HG03354 (cell line): ENCODE data around the gene THG1L.
"Not testable (repeated sequence)": the region's sequence is repeated elsewhere in the genome, so short reads cannot be mapped to it uniquely, and the experiment has no call there.

Source experiments
- ATAC-seq: cut with Tn5 transposase; IDR thresholded peaks from one replicate; pipeline ENCODE4 v1.9.1; 2021; ENCODE audit warnings: mild to moderate bottlenecking; ENCODE audit not compliant: unreplicated experiment, poor library complexity, severe bottlenecking

The THG1L gene

GRCh38 chr5:157731272-157732129, at the start of gene THG1L:
TSS of gene THG1L (plus strand) at chr5:157731420. CDS start at chr5:157731441, 21 bp downstream.
- peak; percentile 96 for ATAC-seq

GRCh38 chr5:157682257-157682656, 49.0 kb upstream of the THG1L start:
- no peak for ATAC-seq

GRCh38 chr5:157686276-157687197, 44.7 kb upstream of the THG1L start:
- ATAC-seq: not testable (repeated sequence)

GRCh38 chr5:157687198-157687554, 44.0 kb upstream of the THG1L start:
- ATAC-seq: no peak

DNA sequence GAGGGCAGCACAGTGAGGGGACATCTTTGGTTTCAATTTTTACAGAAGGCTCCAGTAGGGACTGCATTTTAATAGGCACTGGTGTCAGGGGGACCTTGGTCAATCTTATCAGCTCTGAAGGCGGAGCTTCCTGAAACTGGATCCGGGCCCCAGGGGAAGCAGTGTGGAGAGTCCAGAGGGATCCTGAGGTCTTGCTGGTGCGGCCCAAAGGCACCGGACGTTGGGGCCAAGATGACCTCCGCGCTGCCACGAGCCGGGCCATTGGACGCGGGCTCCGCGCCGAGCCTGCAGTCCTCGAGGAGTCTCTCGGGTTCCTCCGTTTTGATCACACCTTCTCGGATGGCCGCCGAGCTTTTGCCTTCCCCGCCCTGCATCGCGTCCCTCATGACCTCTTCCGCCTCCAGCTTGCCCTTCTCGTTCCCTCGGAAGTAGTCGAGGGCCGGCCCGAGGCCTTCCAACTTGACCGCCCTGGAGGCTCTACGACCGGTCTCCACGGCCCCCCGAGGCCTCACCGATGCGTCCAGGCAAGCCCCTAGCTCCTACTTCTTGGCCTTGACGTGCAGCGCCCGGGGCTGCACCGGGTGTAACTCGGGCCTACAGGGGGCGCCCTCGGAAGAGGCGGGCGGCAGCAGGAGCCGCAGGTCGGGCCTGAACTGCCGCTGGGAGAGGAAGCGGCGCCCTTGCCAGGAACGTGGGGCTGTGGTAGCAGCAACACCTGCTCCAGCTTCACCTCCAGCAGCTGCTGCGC, 41.1 kb upstream of the THG1L start:
- no peak for ATAC-seq

DNA sequence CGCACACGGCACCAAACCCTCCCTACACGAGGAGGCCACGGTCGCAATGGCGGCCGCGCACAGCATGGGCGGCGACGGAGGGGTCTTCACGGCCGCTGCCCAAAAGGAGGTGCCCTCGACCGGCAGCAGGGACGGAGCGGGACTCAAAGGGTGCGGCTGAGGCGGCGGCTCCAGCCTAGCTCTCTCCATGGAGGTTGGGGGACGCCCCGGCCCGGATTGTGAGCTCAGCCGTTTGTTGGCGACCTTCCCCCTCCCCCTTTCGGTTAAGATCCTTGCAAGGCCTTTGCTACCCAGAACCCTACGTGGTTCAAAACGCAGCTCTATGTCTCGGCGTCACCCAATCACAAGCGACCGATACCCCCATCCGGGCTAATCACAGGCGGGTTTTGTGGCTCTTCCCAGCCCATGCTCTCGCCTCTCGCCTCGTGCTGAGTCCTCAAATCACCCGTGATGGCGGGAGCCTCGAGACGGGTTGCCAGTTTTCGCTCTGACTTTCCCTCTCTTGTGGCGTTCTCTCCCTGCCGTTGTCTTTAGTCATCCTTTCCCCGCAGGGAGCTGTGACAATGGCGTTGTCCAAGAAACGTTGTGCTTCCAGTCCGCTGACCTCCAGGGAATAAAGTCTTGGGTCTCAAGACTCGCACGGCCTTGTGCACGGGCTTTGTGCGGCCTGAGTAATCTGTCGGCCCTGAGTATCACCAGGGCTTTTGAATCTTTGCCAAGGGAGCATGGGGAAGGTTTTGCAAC, 40.4 kb upstream of the THG1L start:
- ATAC-seq: no peak

- ATAC-seq: not testable (repeated sequence)
Measured at GRCh38 chr5:157693816-157694215, 37.4 kb upstream of the THG1L start.

DNA sequence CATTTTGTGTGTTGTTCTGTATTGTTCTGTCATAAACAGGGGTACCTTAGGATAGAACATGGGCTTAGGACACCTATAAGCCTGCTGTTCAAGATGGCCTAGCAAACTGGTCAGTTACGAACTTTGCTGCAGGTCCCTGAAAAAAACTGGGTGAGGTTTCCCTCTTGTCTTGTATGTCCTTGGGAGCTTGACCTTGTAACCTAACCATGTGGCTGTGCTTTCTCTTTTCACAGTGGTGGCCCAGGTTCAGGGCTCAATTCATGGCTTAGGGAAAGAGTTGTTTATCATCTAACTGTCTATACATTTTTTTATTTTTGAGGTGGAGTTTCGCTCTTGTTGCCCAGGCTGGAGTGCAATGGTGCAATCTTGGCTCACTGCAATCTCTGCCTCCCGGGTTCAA, 35.1 kb upstream of the THG1L start:
- not testable (repeated sequence) for ATAC-seq

DNA sequence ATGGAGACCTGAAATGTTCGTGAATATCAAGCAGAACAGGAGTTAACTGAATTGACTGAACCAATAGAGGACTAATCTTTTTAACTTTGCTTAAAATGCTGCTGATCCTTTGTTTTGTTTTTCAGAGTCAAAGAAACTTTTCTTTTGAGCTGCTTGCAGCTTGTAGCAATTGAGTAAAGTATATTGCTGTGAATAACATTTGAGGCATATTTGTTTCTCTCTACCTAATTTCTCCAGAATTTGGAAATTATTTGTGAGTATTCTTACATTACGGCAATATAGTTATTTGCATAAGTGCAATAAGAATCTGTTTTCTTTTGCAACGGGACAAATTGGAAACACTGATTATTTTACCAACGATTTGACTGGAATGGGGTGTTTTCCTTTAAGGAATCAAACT, 32.5 kb upstream of the THG1L start:
- not testable (repeated sequence) for ATAC-seq

- no peak for ATAC-seq
Measured at GRCh38 chr5:157703736-157704135, 27.5 kb upstream of the THG1L start.

DNA sequence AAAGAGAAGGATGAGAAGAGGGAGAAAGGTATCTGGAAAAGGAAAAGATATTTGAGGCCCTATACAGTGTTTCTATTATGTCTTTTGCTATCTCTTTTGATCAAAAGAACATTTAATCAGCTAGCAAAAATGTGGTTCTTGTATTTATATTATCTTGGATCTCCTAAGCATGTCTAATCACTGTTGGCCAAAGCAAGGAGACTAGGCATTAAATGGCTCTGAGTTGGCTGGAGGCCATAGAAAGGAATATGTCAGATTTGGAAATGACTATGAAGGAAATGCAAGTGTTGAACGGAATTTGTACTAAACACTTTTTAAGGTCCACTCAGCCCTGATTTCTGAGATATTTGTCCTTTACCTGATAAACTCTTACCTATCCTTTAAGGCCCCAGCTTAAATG, 22.4 kb upstream of the THG1L start:
- no peak for ATAC-seq

DNA sequence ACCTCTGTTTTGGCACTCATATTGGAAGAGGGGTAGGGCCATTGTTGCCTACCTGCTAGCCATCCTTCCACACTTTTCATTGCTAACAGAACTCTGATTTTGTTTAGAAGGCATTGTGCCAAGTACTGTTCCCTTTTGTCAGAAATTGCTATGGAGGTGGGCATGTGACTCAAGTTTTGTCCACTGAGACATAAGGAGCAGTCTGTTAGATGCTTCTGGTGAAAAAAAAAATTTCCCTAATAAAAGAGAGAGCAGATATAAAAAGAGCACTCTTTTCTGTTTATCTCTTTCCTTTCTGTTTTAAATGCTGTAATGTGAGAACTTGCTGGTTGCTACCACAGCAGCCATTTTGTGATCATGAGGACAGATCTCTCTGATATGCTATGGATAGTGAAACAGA, 21.9 kb upstream of the THG1L start:
- ATAC-seq: no peak

- no peak for ATAC-seq
Measured at GRCh38 chr5:157710431-157710830, 20.8 kb upstream of the THG1L start.

GRCh38 chr5:157710882-157711281, 20.3 kb upstream of the THG1L start:
- ATAC-seq: no peak

DNA sequence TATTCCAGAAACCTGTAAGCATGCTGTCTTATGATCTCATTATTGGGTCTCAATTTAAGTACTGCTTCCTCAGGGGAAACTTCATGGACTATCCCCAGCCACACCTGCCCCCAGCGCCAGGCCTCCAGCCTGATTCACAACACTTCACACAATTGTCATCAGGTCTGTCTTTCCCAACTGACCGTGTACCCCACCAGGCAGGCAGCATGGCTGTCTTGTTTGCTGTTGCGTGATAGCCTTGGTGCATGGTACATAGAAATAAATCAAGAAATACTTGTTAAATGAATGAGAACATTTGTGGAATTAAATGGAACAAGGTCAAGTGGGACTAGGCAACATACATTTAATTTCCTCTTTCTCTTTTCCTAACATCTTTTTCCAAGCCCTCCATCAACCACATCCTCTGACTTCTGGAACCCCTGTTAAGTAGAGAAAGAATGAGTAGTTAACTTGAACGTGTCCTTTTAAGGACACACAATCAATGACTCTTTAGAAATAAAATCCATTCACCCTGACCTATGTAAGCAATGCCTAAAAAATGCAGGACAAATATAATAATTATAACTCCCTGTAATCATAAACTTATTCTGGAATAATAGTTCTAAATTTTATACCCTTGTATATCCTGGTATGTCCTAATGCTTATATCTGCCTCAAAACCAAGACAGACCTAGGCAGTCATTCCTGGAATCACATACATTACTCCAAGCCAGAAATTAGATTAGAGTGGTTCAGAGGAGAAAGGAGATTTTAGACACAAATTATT, 17.2 kb upstream of the THG1L start:
- no peak for ATAC-seq

- ATAC-seq: no peak
Measured at GRCh38 chr5:157714596-157714864, 16.7 kb upstream of the THG1L start.

DNA sequence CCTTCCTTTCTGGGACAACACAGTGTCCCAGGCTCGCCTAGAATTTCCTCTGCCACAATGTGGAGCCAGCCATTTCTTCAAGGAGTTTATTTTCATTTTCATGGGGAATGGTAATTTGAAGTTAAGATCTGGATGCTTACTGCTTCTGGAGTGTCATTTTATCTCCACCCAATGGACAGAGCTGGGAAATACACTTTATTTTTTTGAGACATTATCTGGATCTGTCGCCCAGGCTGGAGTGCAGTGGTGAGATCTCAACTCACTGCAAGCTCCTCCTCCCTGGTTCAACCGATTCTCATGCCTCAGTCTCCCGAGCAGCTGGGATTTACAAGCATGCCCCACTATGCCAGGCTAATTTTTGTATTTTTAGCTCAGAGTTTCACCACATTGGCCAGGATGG, 12.7 kb upstream of the THG1L start:
- peak; percentile 74 for ATAC-seq

DNA sequence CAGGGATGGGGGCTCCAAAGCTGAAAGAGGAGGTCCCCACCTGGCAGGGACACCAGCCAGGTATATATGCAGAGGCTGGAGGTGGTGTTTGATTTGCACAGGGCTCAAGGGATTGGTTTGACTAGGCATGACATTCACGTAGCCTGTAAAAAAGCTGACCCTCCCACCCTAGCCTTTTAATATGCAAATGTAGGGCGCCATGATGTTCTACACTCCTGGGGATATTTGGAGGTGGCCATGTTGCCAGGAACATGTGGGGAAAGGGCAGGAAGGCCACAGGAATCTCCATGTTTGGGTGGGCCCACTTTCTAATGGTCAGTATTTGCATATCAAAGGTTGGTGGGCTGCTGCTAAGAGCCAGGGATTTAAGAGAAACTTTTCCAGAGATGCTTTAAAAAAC, 12.0 kb upstream of the THG1L start:
- ATAC-seq: no peak

DNA sequence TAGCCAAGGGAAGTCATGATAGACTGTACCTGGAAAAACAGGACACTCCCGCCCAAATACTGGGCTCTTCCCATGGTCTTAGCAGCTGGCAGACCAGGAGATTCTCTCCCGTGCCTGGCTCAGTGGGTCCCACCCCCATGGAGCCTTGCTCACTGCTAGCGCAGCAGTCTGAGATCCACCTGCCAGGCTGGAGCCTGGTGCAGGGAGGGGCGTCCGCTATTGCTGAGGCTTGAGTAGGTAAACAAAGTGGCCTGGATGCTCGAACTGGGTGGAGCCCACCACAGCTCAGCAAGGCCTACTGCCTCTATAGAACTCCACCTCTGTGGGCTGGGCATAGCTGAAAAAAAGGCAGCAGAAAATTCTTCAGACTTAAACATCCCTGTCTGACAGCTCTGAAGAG, 10.1 kb upstream of the THG1L start:
- ATAC-seq: no peak
